ENCODE results near the gene ZBTB18.
"Not testable (repeated sequence)": the region's sequence is repeated elsewhere in the genome, so short reads cannot be mapped to it uniquely, and the experiment has no call there.

ZBTB18 gene

DNA sequence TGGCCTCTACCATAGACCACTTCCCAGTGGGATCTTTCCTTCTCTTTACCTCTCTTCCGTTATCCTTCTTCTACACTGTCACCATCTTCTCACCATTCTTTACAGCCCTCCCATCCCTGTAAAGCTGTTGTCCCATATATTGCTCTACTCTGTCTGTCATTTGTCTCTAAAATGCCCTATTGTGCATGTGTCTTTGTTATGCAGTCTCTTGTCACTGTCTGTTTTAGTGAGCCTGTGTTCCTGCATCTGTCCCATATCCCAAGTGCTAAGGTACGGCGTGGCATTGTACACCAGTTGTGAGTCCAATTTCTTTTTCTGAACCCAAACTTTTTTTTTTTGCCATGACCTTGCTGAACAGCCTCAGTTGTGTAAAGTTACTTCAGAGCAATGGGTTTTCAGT lies 8.8 kb upstream of the ZBTB18 start:
- DNase-seq, result no peak

- no peak for DNase-seq
These were observed 6.7 kb upstream of the ZBTB18 start for GRCh38 chr1:244044423-244044822.

- DNase-seq, result not testable (repeated sequence)
These were observed 4.8 kb upstream of the ZBTB18 start for GRCh38 chr1:244046254-244046653.

- DNase-seq, result peak; percentile 57
These were observed 4.0 kb upstream of the ZBTB18 start for GRCh38 chr1:244046907-244047611.

DNA sequence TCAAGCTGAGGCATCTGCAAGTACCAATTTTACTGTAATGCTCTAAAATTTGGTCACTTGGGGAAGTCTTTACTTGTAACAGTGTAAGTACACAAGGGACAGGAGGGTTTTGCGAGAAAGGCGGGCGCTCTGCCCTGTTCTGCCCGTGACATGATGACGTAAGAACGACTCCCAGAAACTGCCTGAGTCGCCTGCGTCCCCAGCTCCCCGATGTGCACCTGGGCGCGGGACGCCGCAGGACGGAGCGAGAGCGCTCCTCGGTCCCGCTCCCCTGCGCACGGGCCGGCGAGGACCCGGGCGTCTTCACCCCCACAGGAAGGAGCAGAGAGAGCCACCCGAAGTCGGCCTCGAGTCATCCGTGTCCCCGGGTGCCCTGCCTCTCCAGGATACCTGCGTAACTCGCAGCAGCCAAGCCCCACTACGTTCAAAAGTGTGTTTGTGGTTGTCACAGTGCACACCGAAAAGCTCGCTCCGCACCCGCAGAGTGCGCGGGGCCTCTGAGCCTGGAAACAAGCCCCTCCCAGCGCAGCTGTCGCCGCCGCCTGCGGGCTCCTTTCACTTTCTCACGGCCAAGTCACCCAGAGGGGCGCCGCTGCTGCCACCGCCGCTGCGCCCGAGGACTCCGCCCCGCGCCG lies 3.3 kb upstream of the ZBTB18 start:
- peak; percentile 78 for DNase-seq

GRCh38 chr1:244048256-244049161 lies 2.6 kb upstream of the ZBTB18 start:
- peak; percentile 99 for DNase-seq

DNA sequence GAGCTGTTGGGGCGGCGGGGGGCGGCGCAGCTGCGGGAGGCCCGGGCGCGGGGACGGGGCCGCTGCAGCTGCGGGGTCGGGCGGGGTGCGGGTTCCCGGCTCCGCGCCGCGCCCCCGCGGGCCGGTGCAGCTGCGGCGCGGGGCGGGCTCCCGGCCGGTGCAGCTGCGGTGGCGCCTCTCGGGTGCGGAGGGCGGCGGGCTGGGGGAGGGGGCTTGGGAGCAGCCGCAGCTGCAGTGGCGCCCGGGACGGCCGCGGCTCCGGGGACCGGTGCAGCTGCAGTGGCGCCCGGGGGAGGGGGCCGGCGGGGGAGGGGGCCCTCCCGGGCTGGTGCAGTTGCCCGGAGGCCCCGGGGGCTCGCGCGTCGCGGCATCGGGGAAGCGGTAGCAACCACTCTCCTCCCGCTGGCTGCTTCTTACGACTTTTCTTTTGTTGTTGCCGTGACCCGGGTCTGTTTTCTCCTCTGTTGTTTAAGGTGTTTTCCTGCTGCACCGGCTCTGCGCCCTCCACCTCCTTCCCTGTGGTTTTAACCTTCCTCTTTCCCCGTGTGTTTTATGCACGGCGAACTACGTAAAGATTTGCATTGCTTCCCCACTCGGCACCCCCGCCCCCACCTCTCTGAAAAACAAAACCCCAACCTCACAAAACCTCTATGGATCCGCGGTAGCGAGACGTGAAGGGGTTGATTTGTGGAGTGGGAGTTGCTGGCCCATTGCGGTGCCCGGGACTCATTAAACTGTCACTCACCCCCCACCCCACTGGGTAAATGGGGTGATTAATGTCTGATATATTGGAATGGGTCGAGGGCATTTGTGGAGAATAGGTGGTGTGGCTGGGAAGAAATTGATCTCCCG lies 1.7 kb upstream of the ZBTB18 start:
- peak; percentile 62 for DNase-seq

GRCh38 chr1:244050014-244050834 lies 859 bp upstream of the ZBTB18 start:
- no peak for DNase-seq

GRCh38 chr1:244052016-244052727 lies 1.1 kb downstream of the ZBTB18 start:
- DNase-seq, result no peak

DNA sequence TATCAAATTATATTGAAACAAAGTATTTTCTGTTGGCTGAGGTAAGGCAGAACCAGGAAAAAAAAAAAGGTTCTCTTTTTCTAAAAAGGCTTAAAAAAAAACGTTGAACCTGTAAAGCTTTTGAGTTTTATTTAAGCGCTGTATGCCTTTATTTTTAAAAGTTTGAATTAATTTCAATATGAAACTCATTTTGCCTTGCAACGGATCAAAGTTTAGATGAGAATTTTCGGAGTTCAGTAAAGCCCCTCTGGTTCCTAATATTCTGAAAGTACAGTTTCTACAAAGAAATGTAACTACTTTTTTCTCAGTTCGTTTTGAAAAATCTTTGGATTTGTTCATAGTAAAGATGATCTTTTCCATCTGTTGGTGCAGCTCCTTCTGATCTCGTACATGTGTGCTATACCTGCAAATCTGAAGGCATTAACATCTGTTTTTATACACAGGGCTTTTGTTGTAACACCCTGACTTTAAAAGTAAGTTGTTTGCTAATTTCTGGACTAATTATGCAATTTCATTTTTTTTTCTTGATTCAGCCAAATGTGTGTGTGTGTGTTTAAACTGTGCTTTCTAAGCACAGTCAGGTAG lies 1.7 kb downstream of the ZBTB18 start:
- no peak for DNase-seq

DNA sequence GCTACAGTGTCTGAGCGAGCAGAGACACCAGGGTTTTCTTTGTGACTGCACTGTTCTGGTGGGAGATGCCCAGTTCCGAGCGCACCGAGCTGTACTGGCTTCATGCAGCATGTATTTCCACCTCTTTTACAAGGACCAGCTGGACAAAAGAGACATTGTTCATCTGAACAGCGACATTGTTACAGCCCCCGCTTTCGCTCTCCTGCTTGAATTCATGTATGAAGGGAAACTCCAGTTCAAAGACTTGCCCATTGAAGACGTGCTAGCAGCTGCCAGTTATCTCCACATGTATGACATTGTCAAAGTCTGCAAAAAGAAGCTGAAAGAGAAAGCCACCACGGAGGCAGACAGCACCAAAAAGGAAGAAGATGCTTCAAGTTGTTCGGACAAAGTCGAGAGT lies 2.7 kb downstream of the ZBTB18 start:
- DNase-seq, result no peak

- no peak for DNase-seq
These were observed 3.3 kb downstream of the ZBTB18 start for GRCh38 chr1:244054247-244054923.

DNA sequence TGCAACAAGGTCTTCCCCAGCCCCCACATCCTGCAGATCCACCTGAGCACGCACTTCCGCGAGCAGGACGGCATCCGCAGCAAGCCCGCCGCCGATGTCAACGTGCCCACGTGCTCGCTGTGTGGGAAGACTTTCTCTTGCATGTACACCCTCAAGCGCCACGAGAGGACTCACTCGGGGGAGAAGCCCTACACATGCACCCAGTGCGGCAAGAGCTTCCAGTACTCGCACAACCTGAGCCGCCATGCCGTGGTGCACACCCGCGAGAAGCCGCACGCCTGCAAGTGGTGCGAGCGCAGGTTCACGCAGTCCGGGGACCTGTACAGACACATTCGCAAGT lies 3.8 kb downstream of the ZBTB18 start:
- peak; percentile 25 for DNase-seq

GRCh38 chr1:244056577-244056976 lies 5.5 kb downstream of the ZBTB18 start:
- no peak for DNase-seq

- DNase-seq, result no peak
These were observed 6.6 kb downstream of the ZBTB18 start for GRCh38 chr1:244057474-244058385.

DNA sequence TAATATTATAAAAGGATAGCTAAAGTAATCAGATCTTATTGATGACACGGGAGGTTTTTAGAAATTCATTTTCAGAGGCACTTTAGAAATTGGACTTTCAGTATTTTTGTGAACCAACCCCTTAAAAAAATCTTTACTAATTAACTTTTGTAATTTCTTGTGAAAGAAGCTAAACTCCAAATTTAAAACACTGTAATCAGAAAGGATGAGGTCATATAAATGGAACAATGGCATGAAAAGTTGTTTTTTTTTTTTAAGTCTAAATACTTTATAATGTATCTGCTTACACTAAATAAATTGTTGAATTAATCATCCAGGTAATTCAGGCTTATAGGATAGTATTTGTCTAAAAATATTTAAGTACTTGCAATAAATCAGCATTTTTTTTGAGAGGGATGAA lies 9.0 kb downstream of the ZBTB18 start:
- DNase-seq, result no peak

DNA sequence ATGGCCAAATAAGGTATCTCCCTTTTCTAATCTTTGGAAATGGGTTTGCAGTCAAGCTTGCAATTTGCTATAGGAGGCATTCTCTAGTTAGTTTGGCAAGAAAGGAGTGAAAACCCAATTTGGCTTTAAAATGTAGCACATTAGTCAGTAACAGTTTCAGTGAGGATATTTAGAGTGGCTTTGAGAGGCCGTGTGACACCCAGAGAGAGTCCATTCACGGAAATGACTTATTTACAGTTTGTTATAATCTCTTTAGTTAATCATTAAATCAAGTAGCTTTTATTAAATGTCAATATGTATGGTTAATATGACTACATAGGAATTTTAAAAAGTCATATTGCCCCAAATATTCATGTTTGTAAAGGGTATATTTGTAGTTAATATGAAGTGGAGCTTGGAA lies 9.6 kb downstream of the ZBTB18 start:
- DNase-seq, result no peak

DNA sequence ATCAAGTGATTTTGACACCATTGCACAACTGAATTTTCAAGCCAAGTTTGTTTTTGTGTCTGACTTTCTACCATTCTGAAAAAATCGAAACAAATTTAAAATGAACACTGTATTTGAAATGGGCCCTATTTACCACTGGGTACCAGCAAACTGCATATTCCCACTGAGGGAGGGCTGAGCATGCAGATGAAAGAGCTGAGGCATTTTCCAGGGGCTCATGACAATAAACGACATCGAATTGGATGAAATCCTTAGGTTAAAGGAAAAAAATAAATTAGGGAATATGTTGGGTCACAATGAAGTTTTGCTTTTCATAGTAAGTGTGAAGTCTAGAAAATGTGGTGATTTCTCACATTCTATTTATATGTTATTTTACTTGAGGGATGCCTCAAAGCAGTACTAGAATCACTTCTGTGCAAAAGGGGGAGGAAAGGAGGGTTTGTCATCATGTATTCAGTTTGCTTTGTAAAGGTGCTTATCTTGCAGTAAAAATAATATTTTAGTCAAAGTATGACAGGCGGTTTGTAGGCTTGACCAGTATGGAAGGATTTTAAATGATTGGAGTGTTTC lies 11.2 kb downstream of the ZBTB18 start:
- no peak for DNase-seq

DNA sequence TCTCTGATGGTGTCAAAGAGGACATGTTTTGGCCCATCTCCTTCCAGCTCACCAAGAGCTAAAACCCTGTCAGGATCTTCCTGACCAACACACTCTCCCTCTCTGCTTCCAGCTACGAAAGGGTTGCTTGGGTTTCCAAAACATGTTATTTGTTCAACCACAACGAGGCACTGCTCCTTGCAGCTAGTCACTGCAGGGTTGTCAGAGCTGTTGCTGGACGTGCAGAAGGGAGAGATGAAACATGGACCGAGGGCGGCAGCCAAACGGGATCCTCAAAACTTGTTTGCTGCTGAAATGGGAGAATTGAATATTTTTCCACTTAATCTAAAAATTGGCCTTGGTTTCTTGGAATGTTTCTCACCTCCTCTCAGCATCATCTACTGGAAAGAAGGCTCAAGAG lies 12.4 kb downstream of the ZBTB18 start:
- DNase-seq, result no peak
